Brain microvascular endothelial cell (primary cell): Measurements from ENCODE around the gene BAZ2A.
A peak's percentile ranks its signal among the peaks of the same experiment; 100 is the strongest.

Experiments used
- DNase-seq: peaks from one replicate; pipeline ENCODE4 v3.0.0-alpha.2; 2020
- H3K27ac ChIP-seq: fragments of 250-450 bp; sonication (Bioruptor Pico); 2 replicates; pipeline ENCODE4 v1.5.1; 2020; ENCODE audit warnings: mild to moderate bottlenecking, moderate library complexity
- H3K27me3 ChIP-seq: fragments of 250-450 bp; sonication (Bioruptor Pico); replicated peaks from 2 replicates; pipeline ENCODE4 v1.5.1; 2020; ENCODE audit warnings: mild to moderate bottlenecking
- H3K36me3 ChIP-seq: fragments of 250-450 bp; sonication (Bioruptor Pico); replicated peaks from 2 replicates; pipeline ENCODE4 v1.5.1; 2020; ENCODE audit warnings: mild to moderate bottlenecking
- H3K4me3 ChIP-seq: 2 replicates; pipeline ENCODE4 v1.5.1; 2011; ENCODE audit warnings: low read depth, mild to moderate bottlenecking, control low read depth, low read length, moderate library complexity
- in situ Hi-C: cut with HindIII; loops from 2 replicates; pipeline ENCODE4 v1.10.0; 2017; ENCODE audit warnings: low sequenced_read_pairs, low pct_ligation_motif_present
- TF ChIP-seq, protein P1 (sequence below): IDR thresholded peaks from 2 replicates; pipeline ENCODE4 v1.5.1; 2011; ENCODE audit warnings: low read depth, mild to moderate bottlenecking, moderate library complexity, low read length, control low read depth, inconsistent platforms; ENCODE audit errors: missing control alignments

Gene BAZ2A

DNA sequence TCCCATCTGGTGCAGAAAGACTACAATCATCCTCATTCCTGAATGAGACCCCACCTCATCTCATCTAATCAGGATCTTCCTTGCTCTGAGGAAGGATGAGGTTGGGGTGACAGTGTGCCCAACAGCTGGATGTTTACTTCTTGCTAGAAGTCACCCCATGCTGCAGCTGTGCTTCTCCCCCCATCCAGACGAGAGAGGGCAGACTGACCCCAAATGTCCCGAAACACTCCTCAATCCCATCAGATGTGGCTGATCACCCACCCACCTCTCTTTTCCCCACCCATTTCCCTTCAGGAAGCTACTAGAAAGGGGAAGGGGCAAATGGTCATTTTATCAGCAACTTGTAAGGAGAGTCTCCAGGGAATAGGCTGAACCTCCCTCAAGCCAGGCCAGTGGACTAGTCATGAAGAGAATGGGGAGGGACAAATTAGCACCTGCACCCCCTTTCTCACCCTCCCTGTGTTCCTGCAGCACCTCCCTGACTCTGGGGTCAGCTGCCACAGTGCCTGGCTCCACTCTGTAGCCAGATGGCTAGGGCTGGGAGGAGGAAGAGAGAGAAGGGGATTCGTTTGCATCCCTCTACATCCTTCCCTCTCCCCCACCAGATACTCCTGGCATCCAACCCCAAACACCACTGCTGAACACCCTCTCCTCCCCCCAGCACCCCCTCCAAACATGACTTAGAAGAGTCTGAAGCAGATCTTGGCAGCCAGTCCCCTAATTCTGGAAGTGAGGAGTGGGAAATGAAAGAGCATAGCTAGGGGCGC is 2.8 kb upstream of the BAZ2A start:
- no peak for DNase-seq

DNA sequence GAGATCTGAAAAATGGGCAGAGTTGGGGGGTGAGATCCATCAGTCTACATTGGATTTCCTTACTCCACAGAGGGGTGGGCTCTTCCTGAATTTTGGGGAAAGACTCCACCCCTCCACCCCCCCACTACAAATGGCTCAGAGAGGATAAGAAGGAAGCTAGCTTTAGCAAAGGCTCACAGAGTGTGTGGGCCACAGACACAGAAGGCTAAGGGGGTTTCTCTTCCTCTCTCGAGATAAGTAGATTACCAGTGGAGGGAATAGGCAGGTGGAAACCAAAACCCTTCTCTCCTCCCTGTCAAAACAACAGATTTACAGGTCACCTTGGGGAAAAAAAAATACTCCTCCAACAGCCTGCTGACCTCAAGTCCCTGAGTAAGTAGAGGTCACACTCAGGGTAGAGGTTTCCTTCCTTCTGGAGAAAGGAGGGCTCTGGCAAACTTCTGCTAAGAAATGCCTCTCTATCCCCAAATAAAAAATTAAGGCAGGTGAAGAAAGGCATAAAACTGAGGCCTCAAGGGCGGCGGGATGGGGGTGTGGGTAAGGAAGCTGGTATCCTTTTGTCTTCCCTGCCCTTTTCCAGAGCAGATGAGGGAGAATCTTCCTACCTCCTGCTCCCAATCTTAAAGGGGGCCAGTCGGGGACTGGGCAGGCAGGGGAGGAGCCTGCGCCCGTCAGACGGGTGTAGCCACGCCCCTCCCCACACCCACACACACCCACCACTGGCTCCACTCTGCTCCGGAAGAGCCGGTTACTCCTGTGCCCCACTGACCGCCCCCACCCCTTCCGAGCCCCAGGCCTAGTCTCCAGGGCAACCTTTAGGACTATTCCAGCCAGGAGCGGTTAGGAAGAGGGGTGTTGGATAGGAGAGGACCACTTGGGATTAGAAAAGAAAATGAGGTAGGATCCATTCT is 1.9 kb upstream of the BAZ2A start:
- Histone ChIP-seq H3K4me3 (peak overlapping the region; percentile 9), H3K27me3 (no peaks in the 10 kb centered on the region), H3K36me3 (peaks cover 1% of the 10 kb centered on the region), H3K27ac (no peak overlapping the region)
- in situ Hi-C loops, result no loop called here
- DNase-seq, result peak; percentile 18
- TF ChIP-seq, protein P1, sequence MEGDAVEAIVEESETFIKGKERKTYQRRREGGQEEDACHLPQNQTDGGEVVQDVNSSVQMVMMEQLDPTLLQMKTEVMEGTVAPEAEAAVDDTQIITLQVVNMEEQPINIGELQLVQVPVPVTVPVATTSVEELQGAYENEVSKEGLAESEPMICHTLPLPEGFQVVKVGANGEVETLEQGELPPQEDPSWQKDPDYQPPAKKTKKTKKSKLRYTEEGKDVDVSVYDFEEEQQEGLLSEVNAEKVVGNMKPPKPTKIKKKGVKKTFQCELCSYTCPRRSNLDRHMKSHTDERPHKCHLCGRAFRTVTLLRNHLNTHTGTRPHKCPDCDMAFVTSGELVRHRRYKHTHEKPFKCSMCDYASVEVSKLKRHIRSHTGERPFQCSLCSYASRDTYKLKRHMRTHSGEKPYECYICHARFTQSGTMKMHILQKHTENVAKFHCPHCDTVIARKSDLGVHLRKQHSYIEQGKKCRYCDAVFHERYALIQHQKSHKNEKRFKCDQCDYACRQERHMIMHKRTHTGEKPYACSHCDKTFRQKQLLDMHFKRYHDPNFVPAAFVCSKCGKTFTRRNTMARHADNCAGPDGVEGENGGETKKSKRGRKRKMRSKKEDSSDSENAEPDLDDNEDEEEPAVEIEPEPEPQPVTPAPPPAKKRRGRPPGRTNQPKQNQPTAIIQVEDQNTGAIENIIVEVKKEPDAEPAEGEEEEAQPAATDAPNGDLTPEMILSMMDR, result no peak

More for the DNA sequence above, 2.8 kb upstream of the BAZ2A start:
- in situ Hi-C loops, result no loop called here
- TF ChIP-seq, protein P1, result no peak
- H3K4me3 ChIP-seq, result peak overlapping the region; percentile 9
- H3K27me3 ChIP-seq, result no peaks in the 10 kb centered on the region
- H3K36me3 ChIP-seq, result peaks cover 7% of the 10 kb centered on the region
- H3K27ac ChIP-seq, result no peak overlapping the region

DNA sequence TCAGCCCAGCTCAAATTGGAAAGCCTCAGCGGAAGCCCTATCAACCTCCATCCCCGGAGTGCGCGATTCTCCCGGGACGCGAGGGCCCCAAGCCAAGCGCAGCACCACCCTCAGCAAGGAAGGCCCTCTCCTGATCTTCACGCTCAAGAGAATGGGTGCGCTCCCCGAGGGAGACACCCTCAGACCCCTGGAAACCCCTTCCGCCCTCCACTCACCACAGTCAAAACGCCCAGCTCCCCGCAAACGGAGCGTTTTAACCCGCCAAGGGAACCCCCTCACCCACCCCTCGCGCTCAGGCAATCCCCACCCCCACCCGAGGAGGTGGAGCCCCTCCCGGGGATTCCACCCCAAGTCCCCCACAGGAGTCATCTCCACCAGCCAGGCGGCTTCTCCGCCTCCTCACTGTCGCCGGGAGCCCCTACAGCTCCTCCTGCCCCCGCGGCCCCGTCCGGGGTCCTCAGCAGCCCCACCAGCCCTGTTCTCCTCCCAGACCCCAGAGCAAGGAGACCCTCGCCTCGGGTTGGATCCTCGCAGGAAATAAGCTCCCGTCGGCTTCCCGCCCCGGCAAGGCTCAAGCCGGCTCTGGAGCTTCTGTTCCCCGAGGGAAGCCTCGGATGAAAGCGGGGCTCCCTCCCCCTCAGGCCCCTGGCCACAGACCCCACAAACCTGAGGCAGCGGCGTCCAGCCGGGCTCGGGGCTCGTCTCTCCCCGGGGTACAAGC is 507 bp downstream of the BAZ2A start:
- no peaks in the 10 kb centered on the region for H3K27me3 ChIP-seq
- H3K36me3 ChIP-seq, result peaks cover 2% of the 10 kb centered on the region
- TF ChIP-seq, protein P1, result no peak
- H3K27ac ChIP-seq, result peak overlapping the region; percentile 81
- peak overlapping the region; percentile 94 for H3K4me3 ChIP-seq
- in situ Hi-C loops, result no loop called here
- no peak for DNase-seq

DNA sequence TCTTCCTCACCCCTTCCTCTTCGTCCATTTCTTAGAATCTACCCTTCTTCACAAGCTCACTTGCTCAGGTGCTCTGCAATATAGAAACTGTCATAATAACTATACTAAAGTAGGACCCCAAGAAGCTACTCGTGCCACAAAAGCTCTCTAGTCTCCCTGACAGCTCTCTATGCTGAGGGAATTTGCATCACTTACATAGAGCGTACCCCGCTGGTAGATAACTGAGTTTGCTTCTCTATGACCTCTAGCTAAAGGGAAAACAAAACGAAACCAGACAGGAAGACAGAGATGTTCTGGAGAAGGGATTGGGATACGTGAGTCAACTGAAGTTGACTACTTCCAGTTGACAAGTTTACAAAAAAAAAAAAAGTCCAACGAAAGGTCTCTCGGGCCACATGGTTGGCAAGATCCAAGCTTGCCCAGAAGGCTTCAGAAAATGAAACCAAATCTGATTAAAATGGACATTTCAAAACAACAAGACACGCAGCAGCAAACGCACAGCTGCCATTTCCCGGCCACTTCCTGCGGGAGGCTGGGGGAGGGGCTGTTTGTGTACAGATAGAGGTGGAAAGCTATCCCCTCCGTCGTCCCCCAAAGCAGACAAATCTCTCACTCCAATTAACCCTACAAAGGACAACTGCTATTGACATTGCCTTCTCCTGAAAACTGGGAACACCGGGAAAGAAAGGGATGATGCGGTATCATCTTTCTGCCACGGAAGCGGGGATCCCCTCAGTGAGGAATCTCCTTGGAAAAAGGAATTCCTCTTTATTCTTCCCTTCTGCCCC is 1.3 kb downstream of the BAZ2A start:
- peaks cover 2% of the 10 kb centered on the region for H3K36me3 ChIP-seq
- peak overlapping the region; percentile 94 for H3K4me3 ChIP-seq
- in situ Hi-C loops, result no loop called here
- H3K27me3 ChIP-seq, result no peaks in the 10 kb centered on the region
- peak; percentile 45 for DNase-seq
- TF ChIP-seq, protein P1, result no peak
- peak overlapping the region; percentile 81 for H3K27ac ChIP-seq

DNA sequence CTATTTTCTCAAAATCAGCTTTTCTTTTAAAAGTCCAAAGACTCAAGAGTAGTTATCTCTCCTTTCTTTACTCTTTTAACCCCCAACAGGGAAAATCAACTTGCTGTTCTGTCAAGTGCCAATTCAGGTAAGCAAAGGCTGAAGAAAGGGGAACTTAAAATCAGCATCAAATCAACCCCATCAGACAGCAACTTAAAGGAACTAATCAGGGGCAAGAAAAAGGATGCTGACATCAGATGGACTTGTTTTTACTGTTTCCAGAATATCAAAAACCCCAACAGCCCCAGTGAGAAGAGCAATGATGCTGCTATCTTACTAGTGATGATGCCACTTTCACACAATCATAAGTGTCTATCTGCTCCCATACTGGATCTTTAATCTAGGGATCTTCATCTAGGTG is 3.4 kb downstream of the BAZ2A start:
- H3K27ac ChIP-seq, result no peak overlapping the region
- H3K36me3 ChIP-seq, result peaks cover 2% of the 10 kb centered on the region
- in situ Hi-C loops, result no loop called here
- DNase-seq, result no peak
- H3K27me3 ChIP-seq, result no peaks in the 10 kb centered on the region
- TF ChIP-seq, protein P1, result no peak
- H3K4me3 ChIP-seq, result no peak overlapping the region
